GM12875 (cell line): Measurements from ENCODE around the gene RANBP9.

Experiments
- H3K4me3 ChIP-seq: one replicate; pipeline ENCODE4 v1.5.1; 2011; ENCODE audit warnings: low read depth, low read length, control low read depth
- CTCF ChIP-seq: IDR thresholded peaks from 2 replicates; pipeline ENCODE4 v1.5.1; 2011; ENCODE audit warnings: low read depth, mild to moderate bottlenecking, control low read depth, inconsistent platforms, low read length, moderate library complexity, borderline replicate concordance; ENCODE audit not compliant: insufficient read depth

Gene RANBP9

GRCh38 chr6:13572951-13573654 is 138.5 kb downstream of the RANBP9 start:
- no peak for TF ChIP-seq CTCF
- H3K4me3 ChIP-seq = no peak overlapping the region

- no peak overlapping the region for H3K4me3 ChIP-seq
- no peak for TF ChIP-seq CTCF
Measured at GRCh38 chr6:13572240-13572639, 139.4 kb downstream of the RANBP9 start.
